Psoas muscle (tissue), 8 donors: ENCODE measurements around the gene EYA4. TPM values are rescaled to one million over a fixed set of nuclear protein-coding genes. Genes with fewer than 3 reads are reported as not detected.

ENCODE experiments used
- ATAC-seq, 4 donors: fragments of 200-7000 bp; cut with Tn5 transposase; one replicate each; pipeline ENCODE4 v1.9.1; 2020; ENCODE audit warnings: moderate library complexity in 3 of 4, mild to moderate bottlenecking in 2 of 4
- DNase-seq, 2 donors: peaks; one replicate each; pipeline ENCODE4 v3.0.0-alpha.2; 2020
- H3K27ac ChIP-seq: fragments of 200-600 bp; one replicate; pipeline ENCODE4 v1.8.0; 2022
- H3K27me3 ChIP-seq, 3 donors: fragments of 200-600 bp in 1 of 3; one replicate each; pipeline versions ENCODE4 v1.6.1 to v1.8.0; 2013 to 2022; ENCODE audit warnings: low read length in 2 of 3, mild to moderate bottlenecking in 2 of 3, moderate library complexity in 1 of 3; ENCODE audit not compliant: insufficient read depth in 3 of 3
- H3K36me3 ChIP-seq, 2 donors: fragments of 200-600 bp in 1 of 2; one replicate each; pipeline versions ENCODE4 v1.6.1 to v1.8.0; 2013 to 2022; ENCODE audit warnings: low read depth in 1 of 2, mild to moderate bottlenecking in 1 of 2, moderate library complexity in 1 of 2; ENCODE audit not compliant: insufficient read depth in 1 of 2
- H3K4me1 ChIP-seq: fragments of 200-600 bp; one replicate; pipeline ENCODE4 v1.8.0; 2022
- H3K4me3 ChIP-seq: fragments of 200-600 bp; one replicate; pipeline ENCODE4 v1.8.0; 2022; ENCODE audit warnings: mild to moderate bottlenecking
- H3K9me3 ChIP-seq: fragments of 200-600 bp; one replicate; pipeline ENCODE4 v1.8.0; 2022
- WGBS, 3 donors: extraction: QIAGEN DNeasy Blood & Tissue Kit; methylation state at CpG; one replicate each; pipeline versions ENCODE4 v1.1.6 to v1.1.7; 2013; 5-methylcytosine and 5-hydroxymethylcytosine counted together
- intact Hi-C, 2 donors: fragments of 100-400 bp; cut with DNase I; formaldehyde crosslinking; loops; one replicate each; pipeline versions ENCODE4 v1.11.0 to v1.14.2; 2022
- long read RNA-seq, 2 donors: library from polyadenylated mRNA; unstranded; transcript quantifications; one replicate each; pipeline ENCODE4 v2.0.0, GENCODE V29; 2021
- polyA plus RNA-seq, 3 donors: library from polyadenylated mRNA; stranded (reverse); fragments of 200-250 nt; gene quantifications; one replicate each; pipeline ENCODE4 v1.2.3, GENCODE V29; 2013
- total RNA-seq, 4 donors: library from RNA; stranded (reverse); fragmentation: NEBNext Ultra II Directional in 2 of 4; extraction: Animal tissue kit (Norgen Biotek cat#: 25700) in 2 of 4; gene quantifications; one replicate each; pipeline versions ENCODE4 v1.2.1 to v1.2.4, GENCODE V29; 2021 to 2023
- TF ChIP-seq, protein P1 (sequence below): fragments of 200-600 bp; IDR thresholded peaks from one replicate; pipeline ENCODE4 v1.8.0; 2022; ENCODE audit warnings: antibody characterized with exemption
- donor health status: healthy with polysubstance abuse.
- donor health status: DM: no; HTN: no; CAD: no; lungs with moderate emphysema.
- donor health status: Bipolar disorder and iron deficiency.
- donor health status: healthy.
- donor health status: DM: yes; HTN: yes; CAD: no.
- donor health status: DM: no; HTN: no; CAD: no.
- donor health status: DM: no; HTN: no; CAD: no.
- donor health status: DM: yes; HTN: yes; CAD: no.

EYA4 gene, protein sequence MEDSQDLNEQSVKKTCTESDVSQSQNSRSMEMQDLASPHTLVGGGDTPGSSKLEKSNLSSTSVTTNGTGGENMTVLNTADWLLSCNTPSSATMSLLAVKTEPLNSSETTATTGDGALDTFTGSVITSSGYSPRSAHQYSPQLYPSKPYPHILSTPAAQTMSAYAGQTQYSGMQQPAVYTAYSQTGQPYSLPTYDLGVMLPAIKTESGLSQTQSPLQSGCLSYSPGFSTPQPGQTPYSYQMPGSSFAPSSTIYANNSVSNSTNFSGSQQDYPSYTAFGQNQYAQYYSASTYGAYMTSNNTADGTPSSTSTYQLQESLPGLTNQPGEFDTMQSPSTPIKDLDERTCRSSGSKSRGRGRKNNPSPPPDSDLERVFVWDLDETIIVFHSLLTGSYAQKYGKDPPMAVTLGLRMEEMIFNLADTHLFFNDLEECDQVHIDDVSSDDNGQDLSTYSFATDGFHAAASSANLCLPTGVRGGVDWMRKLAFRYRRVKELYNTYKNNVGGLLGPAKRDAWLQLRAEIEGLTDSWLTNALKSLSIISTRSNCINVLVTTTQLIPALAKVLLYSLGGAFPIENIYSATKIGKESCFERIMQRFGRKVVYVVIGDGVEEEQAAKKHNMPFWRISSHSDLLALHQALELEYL
- total RNA-seq (10 to 100 TPM; 32.8 to 48.3 (median 37.4) TPM), polyA plus RNA-seq (10 to 100 TPM in 2 of 3 donors, 1 to 10 TPM in 1; 5.6 to 22.2 (median 12.8) TPM)
- long read RNA-seq, donor 1, partial matches to known transcripts = 0 of 3 reads
- long read RNA-seq, donor 1, other reads (novel, unspliced or antisense) = 3 of 3 reads
- long read RNA-seq, donor 2, partial matches to known transcripts = 11 of 21 reads
- long read RNA-seq, donor 2, other reads (novel, unspliced or antisense) = 10 of 21 reads

DNA sequence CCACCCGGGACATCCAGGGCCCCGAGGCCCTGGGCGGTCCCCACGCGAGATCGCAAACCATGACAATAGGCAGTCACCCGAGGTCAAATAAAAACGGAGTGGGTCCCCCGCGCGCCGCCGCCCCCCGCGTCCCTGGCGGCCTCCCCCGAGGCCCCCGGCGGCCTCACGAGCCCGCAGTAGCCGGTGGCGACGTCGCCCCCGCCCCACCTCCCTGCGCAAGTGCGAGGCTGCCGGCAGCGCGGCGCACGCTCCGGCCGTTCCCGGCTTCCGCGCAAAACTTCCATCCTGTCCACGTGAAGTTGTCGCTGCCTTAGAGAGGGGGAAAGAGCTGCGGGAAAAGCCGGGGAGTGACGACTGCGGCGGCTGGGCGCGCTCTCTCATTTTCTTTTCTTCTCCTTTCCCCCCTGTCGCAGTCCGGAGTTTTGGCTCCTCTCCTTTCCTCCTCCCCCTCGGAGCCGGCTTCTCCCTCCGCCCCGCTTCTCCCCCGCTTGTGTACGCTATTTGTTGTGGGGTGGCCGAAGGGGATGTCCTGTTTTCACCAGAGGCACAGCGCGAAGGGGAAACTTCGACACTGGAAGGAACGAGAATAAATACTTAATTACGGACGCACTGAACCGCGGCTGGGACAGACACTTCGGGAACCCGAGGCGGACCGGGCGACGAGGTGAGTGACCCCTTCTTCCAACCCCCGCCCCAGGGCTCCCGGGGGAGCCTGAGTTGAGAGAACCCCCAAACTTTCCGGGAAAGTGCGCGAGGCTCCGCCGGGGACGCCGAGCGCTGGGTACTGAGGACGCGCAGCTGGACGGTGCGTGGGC lies at the start of gene EYA4:
Gene EYA4, plus strand, starts transcription at position 272 of the 815 bp plus-strand sequence. CDS start 33,424 bp downstream, outside the sequence.
- no peaks in the 10 kb centered on the region for H3K27me3 ChIP-seq
- intact Hi-C loops = loop anchor here in 1 of 2 donors (1.0 to 5.0 kb wide), 3 partner anchors 126 to 278 kb away; no protein-coding TSS in a partner anchor

DNA sequence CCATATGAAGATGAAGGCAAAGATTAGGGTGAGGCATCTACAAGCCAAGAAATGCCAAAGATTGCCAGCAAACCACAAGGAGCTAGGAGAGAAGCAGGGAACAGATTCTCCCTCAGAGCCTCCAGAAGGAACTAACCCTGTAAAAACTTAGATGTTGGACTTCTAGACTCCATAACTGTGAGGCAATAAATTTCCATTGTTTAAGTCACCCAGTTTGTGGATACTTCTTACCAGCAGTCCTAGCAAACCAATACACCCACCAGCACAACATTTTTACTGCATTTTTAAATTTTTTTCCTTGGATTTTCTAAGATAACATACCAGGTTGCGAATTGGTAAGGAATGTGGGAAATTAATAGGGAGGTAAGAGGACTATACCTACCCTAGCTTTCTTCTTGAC lies 47.8 kb upstream of the EYA4 start:
- TF ChIP-seq, protein P1, sequence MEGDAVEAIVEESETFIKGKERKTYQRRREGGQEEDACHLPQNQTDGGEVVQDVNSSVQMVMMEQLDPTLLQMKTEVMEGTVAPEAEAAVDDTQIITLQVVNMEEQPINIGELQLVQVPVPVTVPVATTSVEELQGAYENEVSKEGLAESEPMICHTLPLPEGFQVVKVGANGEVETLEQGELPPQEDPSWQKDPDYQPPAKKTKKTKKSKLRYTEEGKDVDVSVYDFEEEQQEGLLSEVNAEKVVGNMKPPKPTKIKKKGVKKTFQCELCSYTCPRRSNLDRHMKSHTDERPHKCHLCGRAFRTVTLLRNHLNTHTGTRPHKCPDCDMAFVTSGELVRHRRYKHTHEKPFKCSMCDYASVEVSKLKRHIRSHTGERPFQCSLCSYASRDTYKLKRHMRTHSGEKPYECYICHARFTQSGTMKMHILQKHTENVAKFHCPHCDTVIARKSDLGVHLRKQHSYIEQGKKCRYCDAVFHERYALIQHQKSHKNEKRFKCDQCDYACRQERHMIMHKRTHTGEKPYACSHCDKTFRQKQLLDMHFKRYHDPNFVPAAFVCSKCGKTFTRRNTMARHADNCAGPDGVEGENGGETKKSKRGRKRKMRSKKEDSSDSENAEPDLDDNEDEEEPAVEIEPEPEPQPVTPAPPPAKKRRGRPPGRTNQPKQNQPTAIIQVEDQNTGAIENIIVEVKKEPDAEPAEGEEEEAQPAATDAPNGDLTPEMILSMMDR = no peak
- Histone ChIP-seq H3K4me3 (no peak overlapping the region), H3K4me1 (peaks cover 11% of the 10 kb centered on the region), H3K9me3 (no peaks in the 10 kb centered on the region), H3K27ac (no peak overlapping the region), H3K36me3 (no peaks in the 10 kb centered on the region), H3K27me3 (no peaks in the 10 kb centered on the region)
- ATAC-seq (no peak), DNase-seq (no peak)
- intact Hi-C loops = loop anchor here (5.0 to 10.0 kb wide), 2 partner anchors 174 to 321 kb away; no protein-coding TSS in a partner anchor
- WGBS, 3 donors = 88 to 95% (median 93%) methylated on average over 1 of the region's 1 CpG

More for the DNA sequence above, at the start of gene EYA4:
- 0 to 1% (median 1%) methylated on average over 52 to 84 of the region's 84 CpGs for WGBS, 3 donors
- no peaks in the 10 kb centered on the region for H3K9me3 ChIP-seq
- peaks cover 24% of the 10 kb centered on the region for H3K4me1 ChIP-seq
- ATAC-seq (peak; percentile 65 to 80 (median 70)), DNase-seq (peak; percentile 60 to 85)
- TF ChIP-seq, protein P1 = no peak
- H3K36me3 ChIP-seq = no peaks in the 10 kb centered on the region
- H3K27ac ChIP-seq = peak within 1 kb of the TSS; percentile 99
- peak within 1 kb of the TSS; percentile 93 for H3K4me3 ChIP-seq

DNA sequence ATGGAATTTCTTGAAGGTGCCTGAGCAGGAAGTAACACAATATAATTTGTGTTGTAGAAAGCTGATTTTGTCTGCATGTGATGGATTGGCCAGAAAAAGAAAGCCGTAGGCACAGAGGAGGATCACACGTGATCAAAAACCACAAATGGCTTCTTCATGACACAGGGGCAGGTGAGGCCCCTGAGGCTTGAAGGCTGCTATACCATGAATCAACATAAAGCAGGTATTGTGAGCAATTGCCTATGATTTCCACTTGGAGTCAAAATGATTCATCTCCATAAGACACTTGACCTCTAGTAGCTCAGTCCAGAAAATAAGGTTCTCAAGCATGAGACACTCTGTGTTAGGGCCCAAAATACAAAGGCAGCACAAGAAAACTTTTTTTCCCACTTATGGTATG lies 42.4 kb upstream of the EYA4 start:
- Histone ChIP-seq H3K4me1 (no peaks in the 10 kb centered on the region), H3K27ac (no peak overlapping the region), H3K4me3 (no peak overlapping the region), H3K36me3 (no peaks in the 10 kb centered on the region), H3K9me3 (no peaks in the 10 kb centered on the region), H3K27me3 (no peaks in the 10 kb centered on the region)
- DNase-seq (no peak), ATAC-seq (no peak)
- WGBS, 3 donors = 85 to 93% (median 86%) methylated on average over 2 of the region's 2 CpGs
- intact Hi-C loops = loop anchor here (5.0 to 10.0 kb wide), 3 partner anchors 34 to 349 kb away; no protein-coding TSS in a partner anchor
- TF ChIP-seq, protein P1 = no peak

DNA sequence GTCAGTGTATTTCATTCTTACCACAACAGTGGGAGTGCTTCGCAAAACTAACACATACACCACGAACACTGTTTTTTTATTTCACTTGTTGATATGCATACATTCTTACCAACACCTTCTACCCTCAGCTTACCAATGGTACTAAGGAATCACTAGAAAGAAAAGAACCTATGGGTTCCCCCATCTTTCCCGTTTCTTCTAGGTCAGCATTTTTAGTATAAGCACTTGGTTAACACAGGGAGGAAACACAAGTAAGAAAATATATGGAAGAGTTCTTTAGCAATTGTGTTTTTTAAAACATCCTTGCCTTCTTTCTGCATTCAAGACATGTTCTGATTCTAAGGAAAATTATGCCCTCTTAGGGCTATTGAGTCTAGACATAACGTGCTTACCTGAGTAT lies 39.9 kb upstream of the EYA4 start:
- intact Hi-C loops = no loop called here
- peaks cover 10% of the 10 kb centered on the region for H3K4me1 ChIP-seq
- no peak overlapping the region for H3K4me3 ChIP-seq
- DNase-seq = no peak
- no peak for ATAC-seq
- H3K27ac ChIP-seq = no peak overlapping the region
- TF ChIP-seq, protein P1 = no peak
- no peaks in the 10 kb centered on the region for H3K9me3 ChIP-seq
- H3K36me3 ChIP-seq = no peaks in the 10 kb centered on the region
- no peaks in the 10 kb centered on the region for H3K27me3 ChIP-seq
- 83 to 95% (median 95%) methylated on average over 4 of the region's 4 CpGs for WGBS, 3 donors
